Omental fat pad (tissue), 4 donors: ENCODE measurements around the gene GALNT10. TPM values are rescaled to one million over a fixed set of nuclear protein-coding genes. Genes with fewer than 3 reads are reported as not detected.

Experiments used
- ATAC-seq: fragments of 150-250 bp; one replicate; pipeline ENCODE4 v1.9.1; 2016; ENCODE audit warnings: mild to moderate bottlenecking, moderate library complexity; ENCODE audit not compliant: low FRiP score
- DNase-seq: peaks from one replicate; pipeline ENCODE4 v3.0.0-alpha.2; 2019; ENCODE audit warnings: low spot score
- CTCF ChIP-seq, 3 donors: fragments of 450-650 bp; IDR thresholded peaks; one replicate each; pipeline ENCODE4 v1.5.1; 2016 to 2017; ENCODE audit warnings: antibody characterized with exemption in 3 of 3, mild to moderate bottlenecking in 3 of 3, moderate library complexity in 2 of 3
- total RNA-seq, 4 donors: library from RNA; depleted of rRNA; stranded (reverse); fragments of >200 nt; gene quantifications; one replicate each; pipeline ENCODE4 v1.1.0, GENCODE V29; 2016

GALNT10 gene
- total RNA-seq, 4 donors from 2014 or later: 21.3 to 49.7 (median 27.2) TPM

- DNase-seq: no peak
- TF ChIP-seq CTCF (IDR thresholded peaks at IDR 0.05): no peak
- no peak for ATAC-seq
These were observed 175.8 kb downstream of the GALNT10 start for GRCh38 chr5:154366353-154366752.

- ATAC-seq: no peak
- no peak for TF ChIP-seq CTCF (IDR thresholded peaks at IDR 0.05)
- no peak for DNase-seq
These were observed 176.6 kb downstream of the GALNT10 start for GRCh38 chr5:154367101-154367500.

GRCh38 chr5:154368041-154368800 is 177.7 kb downstream of the GALNT10 start:
- DNase-seq: no peak
- TF ChIP-seq CTCF (IDR thresholded peaks at IDR 0.05): no peak
- ATAC-seq: peak; percentile 86

- TF ChIP-seq CTCF (IDR thresholded peaks at IDR 0.05): no peak
- DNase-seq: no peak
- ATAC-seq: no peak
These were observed 179.1 kb downstream of the GALNT10 start for GRCh38 chr5:154369682-154370081.

- no peak for TF ChIP-seq CTCF (IDR thresholded peaks at IDR 0.05)
- DNase-seq (no peak), ATAC-seq (no peak)
These were observed 179.6 kb downstream of the GALNT10 start for GRCh38 chr5:154370119-154370518.

GRCh38 chr5:154370813-154371212 is 180.3 kb downstream of the GALNT10 start:
- ATAC-seq (no peak), DNase-seq (no peak)
- TF ChIP-seq CTCF (IDR thresholded peaks at IDR 0.05): no peak

- TF ChIP-seq CTCF (IDR thresholded peaks at IDR 0.05): no peak
- peak; percentile 72 for ATAC-seq
- no peak for DNase-seq
These were observed 181.2 kb downstream of the GALNT10 start for GRCh38 chr5:154371687-154372086.
